GM23338 (cell line): Measurements from ENCODE around the gene MTRFR. TPM values are rescaled to one million over a fixed set of nuclear protein-coding genes. Genes with fewer than 3 reads are reported as not detected.

Source experiments
- ATAC-seq: fragments of 200-7000 bp; cut with Tn5 transposase; 3 replicates; pipeline ENCODE4 v1.9.1; 2020
- DNase-seq: peaks from one replicate; pipeline ENCODE4 v3.0.0-alpha.2; 2015; ENCODE audit warnings: low spot score
- H2AFZ ChIP-seq: fragments of 200-600 bp; sonication (generic); 2 replicates; pipeline ENCODE4 v1.8.0; 2016; ENCODE audit warnings: antibody characterized with exemption, mild to moderate bottlenecking, moderate library complexity
- H3F3A ChIP-seq: fragments of 200-600 bp; sonication (generic); replicated peaks from 2 replicates; pipeline ENCODE4 v1.8.0; 2017; ENCODE audit warnings: antibody characterized with exemption, mixed run types, low read depth
- H3K27ac ChIP-seq: fragments of 200-600 bp; sonication (generic); 2 replicates; pipeline ENCODE4 v1.6.1; 2016; ENCODE audit warnings: low read depth
- H3K27me3 ChIP-seq: fragments of 200-600 bp; sonication (generic); 2 replicates; pipeline ENCODE4 v1.8.0; 2016; ENCODE audit warnings: mild to moderate bottlenecking, mixed run types, moderate library complexity; ENCODE audit not compliant: insufficient read depth
- H3K36me3 ChIP-seq: fragments of 200-600 bp; sonication (generic); 2 replicates; pipeline ENCODE4 v1.8.0; 2016; ENCODE audit warnings: mild to moderate bottlenecking; ENCODE audit not compliant: insufficient read depth
- H3K4me1 ChIP-seq: fragments of 200-600 bp; sonication (generic); 2 replicates; pipeline ENCODE4 v1.8.0; 2016; ENCODE audit warnings: mild to moderate bottlenecking, moderate library complexity; ENCODE audit not compliant: insufficient read depth
- H3K4me2 ChIP-seq: fragments of 200-600 bp; sonication (generic); 2 replicates; pipeline ENCODE4 v1.7.1; 2017; ENCODE audit warnings: mixed run types
- H3K4me3 ChIP-seq: fragments of 200-600 bp; sonication (generic); 2 replicates; pipeline ENCODE4 v1.6.1; 2016; ENCODE audit warnings: mixed run types
- H3K79me2 ChIP-seq: fragments of 200-600 bp; sonication (generic); replicated peaks from 2 replicates; pipeline ENCODE4 v1.8.0; 2017; ENCODE audit warnings: mild to moderate bottlenecking; ENCODE audit not compliant: insufficient read depth
- H3K9me2 ChIP-seq: fragments of 200-600 bp; sonication (generic); 2 replicates; pipeline ENCODE4 v1.8.0; 2017; ENCODE audit not compliant: insufficient read depth
- H4K20me1 ChIP-seq: fragments of 200-600 bp; sonication (generic); replicated peaks from 2 replicates; pipeline ENCODE4 v1.8.0; 2017; ENCODE audit warnings: mild to moderate bottlenecking; ENCODE audit not compliant: insufficient read depth
- H3K27ac Mint-ChIP-seq: 2 replicates; pipeline ENCODE4 v1.8.0; 2020; ENCODE audit warnings: inconsistent platforms, mild to moderate bottlenecking, moderate library complexity, mixed read lengths
- H3K27me3 Mint-ChIP-seq: 3 replicates; pipeline ENCODE4 v1.8.0; 2022; ENCODE audit warnings: low read depth, mild to moderate bottlenecking, moderate library complexity, mixed read lengths, inconsistent platforms; ENCODE audit not compliant: insufficient read depth, poor library complexity
- H3K36me3 Mint-ChIP-seq: 3 replicates; pipeline ENCODE4 v1.8.0; 2021; ENCODE audit warnings: low read depth, mild to moderate bottlenecking, inconsistent platforms, moderate library complexity, mixed read lengths
- H3K4me1 Mint-ChIP-seq: 3 replicates; pipeline ENCODE4 v1.8.0; 2020; ENCODE audit warnings: mild to moderate bottlenecking, inconsistent platforms, mixed read lengths
- H3K4me3 Mint-ChIP-seq: 3 replicates; pipeline ENCODE4 v1.8.0; 2021; ENCODE audit warnings: moderate library complexity, mild to moderate bottlenecking, inconsistent platforms, mixed read lengths
- H3K9me3 Mint-ChIP-seq: 3 replicates; pipeline ENCODE4 v1.8.0; 2020; ENCODE audit warnings: moderate library complexity, mild to moderate bottlenecking, inconsistent platforms, mixed read lengths
- EZH2 ChIP-seq: fragments of 200-600 bp; sonication (generic); IDR thresholded peaks from one replicate; pipeline ENCODE4 v1.8.0; 2017; ENCODE audit warnings: antibody characterized with exemption, mild to moderate bottlenecking, low read depth; ENCODE audit not compliant: unreplicated experiment
- EZH2phosphoT487 ChIP-seq: fragments of 200-600 bp; sonication (generic); IDR thresholded peaks from one replicate; pipeline ENCODE4 v1.8.1; 2018; ENCODE audit warnings: antibody characterized with exemption; ENCODE audit not compliant: unreplicated experiment
- JUNB ChIP-seq: IDR thresholded peaks from one replicate; pipeline ENCODE4 v1.6.1; 2016; ENCODE audit warnings: antibody characterized with exemption; ENCODE audit not compliant: unreplicated experiment
- POLR2AphosphoS5 ChIP-seq: IDR thresholded peaks from 2 replicates; pipeline ENCODE4 v1.6.1; 2016; ENCODE audit warnings: antibody characterized with exemption, low read depth
- polyA plus RNA-seq: library from polyadenylated mRNA; unstranded; fragments of >200 nt; fragmentation: Nextera tagmentation; extraction: Ambion mirVana; gene quantifications from 2 replicates; pipeline ENCODE4 v1.2.1, GENCODE V29; 2016
- total RNA-seq: library from RNA; depleted of rRNA; stranded (reverse); fragments of >200 nt; shearing (Covaris generic); gene quantifications from 2 replicates; pipeline ENCODE4 v1.2.3, GENCODE V29; 2014
- TF ChIP-seq, protein P1 (sequence below): IDR thresholded peaks from one replicate; pipeline ENCODE4 v1.6.1; 2018; ENCODE audit warnings: antibody characterized with exemption; ENCODE audit not compliant: unreplicated experiment
- TF ChIP-seq, protein P2 (sequence below): IDR thresholded peaks from 2 replicates; pipeline ENCODE4 v1.6.1; 2016; ENCODE audit warnings: antibody characterized with exemption

MTRFR gene
- total and polyA plus RNA-seq, 2 experiments from 2014 or later = 14.8 to 38.4 TPM

DNA sequence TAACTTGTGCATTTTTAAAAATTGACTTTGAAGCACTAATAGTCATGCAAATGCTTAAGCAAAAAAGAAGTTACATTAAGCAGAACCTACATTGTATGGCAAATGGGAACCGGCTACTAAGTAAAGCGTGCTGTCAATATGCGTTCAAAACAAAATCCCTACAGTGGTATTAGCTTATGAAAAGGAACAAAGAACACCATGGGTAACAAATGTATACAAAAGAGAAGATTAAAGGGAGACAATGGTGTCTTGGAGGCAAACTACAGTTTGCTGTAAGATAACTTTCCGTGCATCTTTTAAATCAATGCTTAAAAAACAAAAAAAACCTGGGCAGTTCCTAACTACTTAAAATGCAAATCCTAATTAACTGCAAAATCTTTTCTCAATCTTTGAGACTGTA lies 28.0 kb downstream of the MTRFR start:
- H3K27ac ChIP-seq = no peak overlapping the region
- Mint-ChIP-seq H3K4me1 (peaks cover 26% of the 10 kb centered on the region), H3K27ac (no peak overlapping the region), H3K36me3 (peaks cover 93% of the 10 kb centered on the region), H3K9me3 (peaks cover 4% of the 10 kb centered on the region; the same call in 2 of the 3 replicates), H3K27me3 (peaks cover 10% of the 10 kb centered on the region), H3K4me3 (no peak overlapping the region)
- TF ChIP-seq, protein P1, sequence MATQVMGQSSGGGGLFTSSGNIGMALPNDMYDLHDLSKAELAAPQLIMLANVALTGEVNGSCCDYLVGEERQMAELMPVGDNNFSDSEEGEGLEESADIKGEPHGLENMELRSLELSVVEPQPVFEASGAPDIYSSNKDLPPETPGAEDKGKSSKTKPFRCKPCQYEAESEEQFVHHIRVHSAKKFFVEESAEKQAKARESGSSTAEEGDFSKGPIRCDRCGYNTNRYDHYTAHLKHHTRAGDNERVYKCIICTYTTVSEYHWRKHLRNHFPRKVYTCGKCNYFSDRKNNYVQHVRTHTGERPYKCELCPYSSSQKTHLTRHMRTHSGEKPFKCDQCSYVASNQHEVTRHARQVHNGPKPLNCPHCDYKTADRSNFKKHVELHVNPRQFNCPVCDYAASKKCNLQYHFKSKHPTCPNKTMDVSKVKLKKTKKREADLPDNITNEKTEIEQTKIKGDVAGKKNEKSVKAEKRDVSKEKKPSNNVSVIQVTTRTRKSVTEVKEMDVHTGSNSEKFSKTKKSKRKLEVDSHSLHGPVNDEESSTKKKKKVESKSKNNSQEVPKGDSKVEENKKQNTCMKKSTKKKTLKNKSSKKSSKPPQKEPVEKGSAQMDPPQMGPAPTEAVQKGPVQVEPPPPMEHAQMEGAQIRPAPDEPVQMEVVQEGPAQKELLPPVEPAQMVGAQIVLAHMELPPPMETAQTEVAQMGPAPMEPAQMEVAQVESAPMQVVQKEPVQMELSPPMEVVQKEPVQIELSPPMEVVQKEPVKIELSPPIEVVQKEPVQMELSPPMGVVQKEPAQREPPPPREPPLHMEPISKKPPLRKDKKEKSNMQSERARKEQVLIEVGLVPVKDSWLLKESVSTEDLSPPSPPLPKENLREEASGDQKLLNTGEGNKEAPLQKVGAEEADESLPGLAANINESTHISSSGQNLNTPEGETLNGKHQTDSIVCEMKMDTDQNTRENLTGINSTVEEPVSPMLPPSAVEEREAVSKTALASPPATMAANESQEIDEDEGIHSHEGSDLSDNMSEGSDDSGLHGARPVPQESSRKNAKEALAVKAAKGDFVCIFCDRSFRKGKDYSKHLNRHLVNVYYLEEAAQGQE = no peak
- TF ChIP-seq JUNB (no peak), EZH2 (no peak), POLR2AphosphoS5 (no peak)
- TF ChIP-seq, protein P2, sequence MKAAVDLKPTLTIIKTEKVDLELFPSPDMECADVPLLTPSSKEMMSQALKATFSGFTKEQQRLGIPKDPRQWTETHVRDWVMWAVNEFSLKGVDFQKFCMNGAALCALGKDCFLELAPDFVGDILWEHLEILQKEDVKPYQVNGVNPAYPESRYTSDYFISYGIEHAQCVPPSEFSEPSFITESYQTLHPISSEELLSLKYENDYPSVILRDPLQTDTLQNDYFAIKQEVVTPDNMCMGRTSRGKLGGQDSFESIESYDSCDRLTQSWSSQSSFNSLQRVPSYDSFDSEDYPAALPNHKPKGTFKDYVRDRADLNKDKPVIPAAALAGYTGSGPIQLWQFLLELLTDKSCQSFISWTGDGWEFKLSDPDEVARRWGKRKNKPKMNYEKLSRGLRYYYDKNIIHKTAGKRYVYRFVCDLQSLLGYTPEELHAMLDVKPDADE = no peak
- H3K79me2 ChIP-seq = peaks cover 25% of the 10 kb centered on the region
- H3K9me2 ChIP-seq = no peaks in the 10 kb centered on the region
- H3K27me3 ChIP-seq = no peaks in the 10 kb centered on the region
- no peaks in the 10 kb centered on the region; the same call in 1 of the 2 replicates for H3K4me1 ChIP-seq
- H3F3A ChIP-seq = peaks cover 21% of the 10 kb centered on the region; the same call in 1 of the 2 replicates
- H3K4me3 ChIP-seq = no peak overlapping the region
- ATAC-seq = peak; percentile 11; the same call in 2 of the 3 replicates
- H3K36me3 ChIP-seq = peaks cover 38% of the 10 kb centered on the region
- DNase-seq = no peak
- peaks cover 17% of the 10 kb centered on the region; the same call in 1 of the 2 replicates for H4K20me1 ChIP-seq
- H3K4me2 ChIP-seq = no peak overlapping the region
- no peak overlapping the region for H2AFZ ChIP-seq

DNA sequence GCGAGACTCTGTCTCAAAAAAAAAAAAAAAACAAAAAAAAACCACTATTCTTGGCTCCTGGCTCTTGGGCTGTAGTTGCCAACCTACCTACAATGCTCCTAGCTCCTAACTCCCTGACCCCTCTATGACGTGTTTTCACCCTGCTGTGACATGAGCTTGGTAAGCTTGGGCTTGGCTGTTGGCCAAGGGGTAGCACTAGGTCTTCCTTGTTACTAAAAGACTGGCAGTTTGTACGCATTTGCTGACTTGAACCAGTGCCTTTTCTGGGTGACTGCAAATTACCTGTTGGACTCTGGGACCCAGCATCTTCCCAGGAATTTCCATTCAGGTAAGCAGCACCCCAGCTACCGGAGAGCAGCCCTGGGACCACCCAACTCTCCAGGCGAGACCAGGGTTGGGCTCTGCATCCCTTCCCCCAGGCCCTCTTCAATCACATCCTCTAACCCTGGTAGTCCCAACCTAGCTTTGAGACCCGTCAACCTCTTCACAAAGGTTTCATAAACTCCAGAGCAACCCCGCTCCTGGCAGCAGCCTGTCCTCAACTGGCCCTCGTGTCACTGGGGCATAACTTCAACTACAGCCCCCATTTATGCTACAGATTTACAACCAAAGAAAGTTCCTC lies 30.1 kb downstream of the MTRFR start:
- H3K4me3 ChIP-seq = no peak overlapping the region
- no peaks in the 10 kb centered on the region; the same call in 1 of the 2 replicates for H3K4me1 ChIP-seq
- Mint-ChIP-seq H3K4me3 (no peak overlapping the region), H3K27me3 (peaks cover 11% of the 10 kb centered on the region), H3K4me1 (peaks cover 36% of the 10 kb centered on the region), H3K9me3 (peaks cover 4% of the 10 kb centered on the region; the same call in 2 of the 3 replicates), H3K36me3 (peaks cover 84% of the 10 kb centered on the region), H3K27ac (no peak overlapping the region)
- 0 out of 2 replicates have a peak overlapping the region, but pooled peaks have one; percentile 14 for H3K27ac ChIP-seq
- no peak overlapping the region for H2AFZ ChIP-seq
- no peak for DNase-seq
- H4K20me1 ChIP-seq = peaks cover 20% of the 10 kb centered on the region
- H3K4me2 ChIP-seq = no peak overlapping the region
- no peak for ATAC-seq
- no peaks in the 10 kb centered on the region for H3K9me2 ChIP-seq
- no peaks in the 10 kb centered on the region for H3K27me3 ChIP-seq
- peaks cover 35% of the 10 kb centered on the region for H3K79me2 ChIP-seq
- peaks cover 17% of the 10 kb centered on the region; the same call in 1 of the 2 replicates for H3F3A ChIP-seq
- TF ChIP-seq, protein P2 = no peak
- TF ChIP-seq EZH2phosphoT487 = no peak
- TF ChIP-seq JUNB = no peak
- peaks cover 31% of the 10 kb centered on the region for H3K36me3 ChIP-seq
